Testis (tissue), 3 donors: ENCODE data around the gene TENM4. TPM values are rescaled to one million over a fixed set of nuclear protein-coding genes. Genes with fewer than 3 reads are reported as not detected.

Experiments used
- DNase-seq: peaks from one replicate; pipeline ENCODE4 v3.0.0-alpha.2; 2019
- H3K27ac ChIP-seq, 2 donors: fragments of 200-600 bp; sonication (generic); one replicate each; pipeline ENCODE4 v1.5.1; 2019
- H3K27me3 ChIP-seq: fragments of 200-600 bp; sonication (generic); one replicate; pipeline ENCODE4 v1.5.1; 2019
- H3K36me3 ChIP-seq: fragments of 200-600 bp; sonication (generic); one replicate; pipeline ENCODE4 v1.5.1; 2017; ENCODE audit warnings: low read depth; ENCODE audit errors: missing control alignments
- H3K4me1 ChIP-seq: fragments of 200-600 bp; sonication (generic); one replicate; pipeline ENCODE4 v1.5.1; 2019
- H3K4me3 ChIP-seq, 2 donors: fragments of 200-600 bp; sonication (generic); one replicate each; pipeline ENCODE4 v1.5.1; 2017 to 2019
- H3K9me3 ChIP-seq: fragments of 200-600 bp; sonication (generic); one replicate; pipeline ENCODE4 v1.5.1; 2017
- CTCF ChIP-seq, 3 experiments: fragments of 450-650 bp in 2 of 3; fragments of 200-600 bp in 1 of 3; sonication (generic) in 1 of 3; IDR thresholded peaks; one replicate each; pipeline ENCODE4 v1.5.1; 2016 to 2019; ENCODE audit warnings: antibody characterized with exemption in 3 of 3, mild to moderate bottlenecking in 2 of 3, moderate library complexity in 1 of 3
- POLR2A ChIP-seq: fragments of 450-650 bp; IDR thresholded peaks from one replicate; pipeline ENCODE4 v1.6.1; 2017; ENCODE audit warnings: antibody characterized with exemption, mild to moderate bottlenecking, moderate library complexity
- WGBS, 2 donors: methylation state at CpG; one replicate each; pipeline ENCODE4 v1.1.5; 2018; 5-methylcytosine and 5-hydroxymethylcytosine counted together
- intact Hi-C: fragments of 100-400 bp; cut with DNase I; formaldehyde crosslinking; loops from one replicate; pipeline ENCODE4 v1.15.1; 2023; ENCODE audit warnings: low total_unique reads
- polyA plus RNA-seq: library from polyadenylated mRNA; stranded (reverse); fragments of 350-450 nt; fragmentation: Illumina TruSeq; extraction: RNeasy Lipid Tissue Mini Kit (QIAGEN cat#74804); gene quantifications from one replicate; pipeline ENCODE4 v1.2.3, GENCODE V29; 2014; ENCODE audit warnings: low read depth, low replicate concordance; ENCODE audit not compliant: insufficient read depth
- total RNA-seq, 2 donors: library from RNA; depleted of rRNA; stranded (reverse); fragments of >200 nt; gene quantifications; one replicate each; pipeline ENCODE4 v1.2.3, GENCODE V29; 2016

Gene TENM4
- total and polyA plus RNA-seq, 3 donors from 2014 or later: 10.6 to 17.9 (median 11.4) TPM

- Histone ChIP-seq H3K4me3 (no peak overlapping the region), H3K9me3 (no peaks in the 10 kb centered on the region), H3K27me3 (no peaks in the 10 kb centered on the region), H3K27ac (no peak overlapping the region), H3K4me1 (no peaks in the 10 kb centered on the region), H3K36me3 (no peaks in the 10 kb centered on the region)
- WGBS, 2 donors: 79 to 81% methylated on average over 11 of the region's 11 CpGs
- intact Hi-C loops: no loop called here
- no peak for TF ChIP-seq CTCF (IDR thresholded peaks at IDR 0.05)
- TF ChIP-seq POLR2A: no peak
- no peak for DNase-seq
These were observed 509.9 kb downstream of the TENM4 start for GRCh38 chr11:78930810-78931523.

DNA sequence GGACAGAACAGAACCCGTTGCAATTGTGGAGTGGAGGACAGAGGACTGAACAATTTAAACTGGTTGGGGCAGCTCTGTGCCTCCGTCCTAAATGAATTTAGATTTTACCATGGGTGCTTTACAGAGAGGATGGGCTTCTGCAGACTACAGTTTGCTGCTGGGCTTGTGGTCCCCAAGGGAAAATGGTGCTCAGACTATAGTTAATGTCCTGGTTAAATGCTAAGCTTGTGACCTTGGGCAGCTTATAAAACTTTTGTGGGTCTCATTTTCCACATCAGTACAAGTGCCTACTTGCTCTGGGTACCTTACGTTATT, 511.0 kb downstream of the TENM4 start:
- TF ChIP-seq CTCF (IDR thresholded peaks at IDR 0.05): no peak
- TF ChIP-seq POLR2A: no peak
- 85% methylated on average over 3 of the region's 3 CpGs for WGBS, 2 donors

DNA sequence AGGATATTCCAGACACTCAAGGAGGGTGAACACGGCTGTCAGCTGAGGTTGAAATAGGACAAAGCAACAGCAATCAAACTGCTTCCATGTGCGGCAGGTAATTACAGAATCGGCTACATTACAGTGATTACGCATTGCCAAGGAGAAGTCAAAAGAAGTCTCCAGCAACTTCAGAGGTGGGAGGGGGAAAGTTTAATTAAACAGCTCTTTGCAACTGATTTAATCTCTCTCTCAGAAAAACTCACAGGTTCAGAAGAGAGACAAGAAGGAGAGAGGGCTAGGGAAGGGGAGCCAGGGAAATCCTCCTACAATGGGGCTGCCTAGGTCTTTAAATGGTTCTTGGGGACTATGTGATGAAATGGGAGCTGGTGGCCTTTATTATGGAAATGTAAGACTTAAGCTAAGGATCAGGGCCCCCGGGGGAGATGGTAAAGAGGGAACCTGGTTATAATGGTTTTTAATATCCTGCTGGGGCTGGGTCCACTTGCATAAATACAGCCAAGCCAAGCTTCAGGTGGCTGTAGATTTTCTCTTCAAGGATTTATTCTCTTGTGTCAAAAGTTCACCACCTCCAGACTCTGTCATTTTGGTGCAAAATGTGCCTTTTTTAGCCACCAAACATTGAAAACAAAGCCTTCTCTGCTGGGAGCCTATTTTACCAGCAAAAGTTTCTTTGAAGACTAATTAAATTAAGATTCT, 511.5 kb downstream of the TENM4 start:
- Histone ChIP-seq H3K4me3 (no peak overlapping the region), H3K9me3 (no peaks in the 10 kb centered on the region), H3K27ac (no peak overlapping the region), H3K4me1 (no peaks in the 10 kb centered on the region), H3K27me3 (no peaks in the 10 kb centered on the region), H3K36me3 (no peaks in the 10 kb centered on the region)
- no peak for DNase-seq
- TF ChIP-seq POLR2A: no peak
- no peak for TF ChIP-seq CTCF (IDR thresholded peaks at IDR 0.05)
- WGBS, 2 donors: 68 to 80% methylated on average over 5 of the region's 5 CpGs
- intact Hi-C loops: no loop called here

More for the DNA sequence above, 511.0 kb downstream of the TENM4 start:
- intact Hi-C loops: no loop called here
- H3K4me3 ChIP-seq: no peak overlapping the region
- no peaks in the 10 kb centered on the region for H3K27me3 ChIP-seq
- no peaks in the 10 kb centered on the region for H3K36me3 ChIP-seq
- H3K9me3 ChIP-seq: no peaks in the 10 kb centered on the region
- H3K27ac ChIP-seq: no peak overlapping the region
- no peaks in the 10 kb centered on the region for H3K4me1 ChIP-seq
- no peak for DNase-seq

- no peak overlapping the region for H3K4me3 ChIP-seq
- no peaks in the 10 kb centered on the region for H3K4me1 ChIP-seq
- WGBS, 2 donors: 89 to 90% methylated on average over 3 of the region's 3 CpGs
- DNase-seq: no peak
- H3K27ac ChIP-seq: no peak overlapping the region
- H3K27me3 ChIP-seq: no peaks in the 10 kb centered on the region
- intact Hi-C loops: no loop called here
- no peaks in the 10 kb centered on the region for H3K36me3 ChIP-seq
- H3K9me3 ChIP-seq: no peaks in the 10 kb centered on the region
- TF ChIP-seq POLR2A (no peak), CTCF (IDR thresholded peaks at IDR 0.05) (no peak)
These were observed 513.3 kb downstream of the TENM4 start for GRCh38 chr11:78927511-78927910.
